Thoracic aorta (tissue), 2 donors: Measurements from ENCODE around the gene ARF6. TPM values are rescaled to one million over a fixed set of nuclear protein-coding genes. Genes with fewer than 3 reads are reported as not detected.
"Not testable (repeated sequence)": the region's sequence is repeated elsewhere in the genome, so short reads cannot be mapped to it uniquely, and the experiment has no call there.

Experiments used
- ATAC-seq: fragments of 150-250 bp; one replicate; pipeline ENCODE4 v1.8.0; 2017; ENCODE audit warnings: low read depth; ENCODE audit not compliant: insufficient number of reproducible peaks, low FRiP score
- DNase-seq: peaks from one replicate; pipeline ENCODE4 v3.0.0-alpha.2; 2020; ENCODE audit warnings: low spot score
- H3K27ac ChIP-seq, 2 donors: fragments of 200-600 bp; sonication (generic); 1 replicate in 1 of 2; 2 replicates in 1 of 2; pipeline ENCODE4 v1.5.1; 2016; ENCODE audit warnings: mild to moderate bottlenecking in 2 of 2, moderate library complexity in 2 of 2
- H3K27me3 ChIP-seq: fragments of 200-600 bp; sonication (generic); replicated peaks from 2 replicates; pipeline ENCODE4 v1.6.0; 2016; ENCODE audit warnings: mild to moderate bottlenecking; ENCODE audit not compliant: insufficient read depth
- H3K36me3 ChIP-seq: fragments of 200-600 bp; sonication (generic); one replicate; pipeline ENCODE4 v1.5.1; 2016
- H3K4me1 ChIP-seq, 2 donors: fragments of 200-600 bp; sonication (generic); 1 replicate in 1 of 2; 2 replicates in 1 of 2; pipeline versions ENCODE4 v1.5.1 to v1.6.0; 2016; ENCODE audit warnings: low read depth in 2 of 2, mild to moderate bottlenecking in 1 of 2; ENCODE audit not compliant: control insufficient read depth in 1 of 2
- H3K4me3 ChIP-seq: fragments of 200-600 bp; sonication (generic); 2 replicates; pipeline ENCODE4 v1.5.1; 2016; ENCODE audit warnings: mild to moderate bottlenecking
- H3K9me3 ChIP-seq: fragments of 200-600 bp; sonication (generic); 2 replicates; pipeline ENCODE4 v1.5.1; 2016
- total RNA-seq, 2 donors: library from RNA; depleted of rRNA; stranded (reverse); fragments of >200 nt; gene quantifications; one replicate each; pipeline versions ENCODE4 v1.1.0 to v1.2.3, GENCODE V29; 2016
- TF ChIP-seq, protein P1 (sequence below): fragments of 200-600 bp; sonication (generic); IDR thresholded peaks from one replicate; pipeline ENCODE4 v1.5.1; 2019; ENCODE audit warnings: antibody characterized with exemption

Gene ARF6
- total RNA-seq, 2 donors from 2014 or later: 33.7 to 67.2 TPM

DNA sequence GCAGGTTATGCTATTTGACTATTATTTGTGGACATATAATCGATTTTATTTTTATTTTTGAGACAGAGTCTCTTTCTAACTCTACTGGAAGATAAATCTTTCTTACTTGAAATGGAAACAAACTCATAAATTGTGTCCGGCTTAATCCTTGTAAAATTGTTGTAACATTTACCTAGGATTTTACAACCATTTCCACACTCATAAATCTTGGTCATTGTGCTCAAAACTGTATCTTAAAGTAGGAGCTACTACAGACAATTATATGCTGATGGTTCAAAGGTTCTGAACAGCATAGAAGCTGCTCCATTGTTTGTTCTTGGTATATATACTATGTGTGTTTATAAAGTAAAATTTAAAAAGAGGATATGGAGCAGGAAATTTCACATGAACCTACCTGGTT lies 4.6 kb upstream of the ARF6 start:
- H3K4me1 ChIP-seq: peaks cover 6% of the 10 kb centered on the region in 2 donors
- TF ChIP-seq, protein P1, sequence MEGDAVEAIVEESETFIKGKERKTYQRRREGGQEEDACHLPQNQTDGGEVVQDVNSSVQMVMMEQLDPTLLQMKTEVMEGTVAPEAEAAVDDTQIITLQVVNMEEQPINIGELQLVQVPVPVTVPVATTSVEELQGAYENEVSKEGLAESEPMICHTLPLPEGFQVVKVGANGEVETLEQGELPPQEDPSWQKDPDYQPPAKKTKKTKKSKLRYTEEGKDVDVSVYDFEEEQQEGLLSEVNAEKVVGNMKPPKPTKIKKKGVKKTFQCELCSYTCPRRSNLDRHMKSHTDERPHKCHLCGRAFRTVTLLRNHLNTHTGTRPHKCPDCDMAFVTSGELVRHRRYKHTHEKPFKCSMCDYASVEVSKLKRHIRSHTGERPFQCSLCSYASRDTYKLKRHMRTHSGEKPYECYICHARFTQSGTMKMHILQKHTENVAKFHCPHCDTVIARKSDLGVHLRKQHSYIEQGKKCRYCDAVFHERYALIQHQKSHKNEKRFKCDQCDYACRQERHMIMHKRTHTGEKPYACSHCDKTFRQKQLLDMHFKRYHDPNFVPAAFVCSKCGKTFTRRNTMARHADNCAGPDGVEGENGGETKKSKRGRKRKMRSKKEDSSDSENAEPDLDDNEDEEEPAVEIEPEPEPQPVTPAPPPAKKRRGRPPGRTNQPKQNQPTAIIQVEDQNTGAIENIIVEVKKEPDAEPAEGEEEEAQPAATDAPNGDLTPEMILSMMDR: no peak
- ATAC-seq (no peak), DNase-seq (no peak)
- no peaks in the 10 kb centered on the region for H3K9me3 ChIP-seq
- no peak overlapping the region for H3K4me3 ChIP-seq
- H3K27me3 ChIP-seq: no peaks in the 10 kb centered on the region
- no peak overlapping the region for H3K27ac ChIP-seq
- H3K36me3 ChIP-seq: no peaks in the 10 kb centered on the region

GRCh38 chr14:49892301-49892635 lies 614 bp upstream of the ARF6 start:
- peak; percentile 35 for DNase-seq

DNA sequence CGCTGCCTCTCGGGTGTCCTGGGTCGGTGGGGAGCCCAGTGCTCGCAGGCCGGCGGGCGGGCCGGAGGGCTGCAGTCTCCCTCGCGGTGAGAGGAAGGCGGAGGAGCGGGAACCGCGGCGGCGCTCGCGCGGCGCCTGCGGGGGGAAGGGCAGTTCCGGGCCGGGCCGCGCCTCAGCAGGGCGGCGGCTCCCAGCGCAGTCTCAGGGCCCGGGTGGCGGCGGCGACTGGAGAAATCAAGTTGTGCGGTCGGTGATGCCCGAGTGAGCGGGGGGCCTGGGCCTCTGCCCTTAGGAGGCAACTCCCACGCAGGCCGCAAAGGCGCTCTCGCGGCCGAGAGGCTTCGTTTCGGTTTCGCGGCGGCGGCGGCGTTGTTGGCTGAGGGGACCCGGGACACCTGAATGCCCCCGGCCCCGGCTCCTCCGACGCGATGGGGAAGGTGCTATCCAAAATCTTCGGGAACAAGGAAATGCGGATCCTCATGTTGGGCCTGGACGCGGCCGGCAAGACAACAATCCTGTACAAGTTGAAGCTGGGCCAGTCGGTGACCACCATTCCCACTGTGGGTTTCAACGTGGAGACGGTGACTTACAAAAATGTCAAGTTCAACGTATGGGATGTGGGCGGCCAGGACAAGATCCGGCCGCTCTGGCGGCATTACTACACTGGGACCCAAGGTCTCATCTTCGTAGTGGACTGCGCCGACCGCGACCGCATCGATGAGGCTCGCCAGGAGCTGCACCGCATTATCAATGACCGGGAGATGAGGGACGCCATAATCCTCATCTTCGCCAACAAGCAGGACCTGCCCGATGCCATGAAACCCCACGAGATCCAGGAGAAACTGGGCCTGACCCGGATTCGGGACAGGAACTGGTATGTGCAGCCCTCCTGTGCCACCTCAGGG lies 679 bp downstream of the ARF6 start:
- Histone ChIP-seq H3K4me3 (peak overlapping the region; percentile 86), H3K36me3 (no peaks in the 10 kb centered on the region), H3K27ac (peak overlapping the region; percentile 99 to 100), H3K9me3 (no peaks in the 10 kb centered on the region), H3K4me1 (peaks cover 38 to 53% of the 10 kb centered on the region in 2 donors), H3K27me3 (no peaks in the 10 kb centered on the region)
- TF ChIP-seq, protein P1: no peak
- DNase-seq (peak; percentile 13), ATAC-seq (peak; percentile 48)

More at GRCh38 chr14:49892301-49892635, 614 bp upstream of the ARF6 start:
- H3K27me3 ChIP-seq: no peaks in the 10 kb centered on the region
- TF ChIP-seq, protein P1: peak; percentile 10
- peak overlapping the region; percentile 86 for H3K4me3 ChIP-seq
- H3K27ac ChIP-seq: peak overlapping the region; percentile 99 to 100
- peaks cover 29 to 40% of the 10 kb centered on the region in 2 donors for H3K4me1 ChIP-seq
- ATAC-seq: peak; percentile 42
- H3K9me3 ChIP-seq: no peaks in the 10 kb centered on the region
- H3K36me3 ChIP-seq: no peaks in the 10 kb centered on the region

DNA sequence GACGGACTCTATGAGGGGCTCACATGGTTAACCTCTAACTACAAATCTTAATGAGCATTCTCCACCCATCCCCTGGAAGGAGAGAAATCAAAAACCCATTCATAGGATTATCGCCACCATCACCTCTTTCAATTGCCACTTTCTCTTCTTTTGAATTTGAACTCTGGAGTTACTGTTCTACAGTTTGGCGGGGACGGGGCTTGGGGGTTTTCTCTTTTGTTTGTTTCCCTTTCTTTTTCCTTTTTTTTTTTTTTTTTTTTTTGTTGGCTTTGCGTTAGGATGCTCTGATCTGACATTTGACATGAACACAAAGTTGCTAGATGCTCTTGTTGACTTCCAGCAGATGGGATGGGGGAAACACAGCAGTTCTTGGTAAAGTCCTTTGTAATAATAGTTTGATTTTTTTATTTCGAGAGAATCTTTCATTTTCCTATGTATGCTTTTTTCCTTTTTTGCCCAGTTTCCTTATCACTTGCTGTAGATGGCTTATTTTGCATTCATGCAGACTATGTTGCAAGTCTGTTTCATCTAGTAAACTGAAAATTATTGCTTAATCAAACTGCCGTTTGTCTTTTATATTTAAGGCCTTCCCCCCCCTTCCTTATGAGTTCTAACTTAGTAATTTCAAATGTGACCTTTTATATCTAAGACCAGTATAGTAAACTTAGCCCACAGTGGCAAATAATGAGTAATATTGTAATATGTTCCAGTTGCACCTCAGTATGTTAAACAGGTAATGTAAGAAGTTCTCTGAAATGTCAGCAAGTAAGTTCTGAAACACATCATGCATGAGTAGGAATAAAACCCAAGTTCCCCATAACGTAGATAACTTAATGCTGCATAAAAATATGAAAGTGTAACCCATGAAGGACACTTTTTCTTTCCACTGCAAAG lies 1.6 kb downstream of the ARF6 start:
- Histone ChIP-seq H3K4me1 (peaks cover 38 to 57% of the 10 kb centered on the region in 2 donors), H3K27ac (peak overlapping the region; percentile 99 to 100), H3K4me3 (peak overlapping the region; percentile 86)
- H3K27me3 ChIP-seq, DNase-seq, H3K9me3 ChIP-seq, ATAC-seq, H3K36me3 ChIP-seq: not testable (repeated sequence)

- ATAC-seq (no peak), DNase-seq (no peak)
- peak overlapping the region in 1 of 2 donors; percentile 34 for H3K27ac ChIP-seq
- no peaks in the 10 kb centered on the region for H3K27me3 ChIP-seq
- H3K4me1 ChIP-seq: peaks cover 38 to 57% of the 10 kb centered on the region in 2 donors
- H3K9me3 ChIP-seq: no peaks in the 10 kb centered on the region
- H3K36me3 ChIP-seq: no peaks in the 10 kb centered on the region
- H3K4me3 ChIP-seq: peak overlapping the region; percentile 86
- TF ChIP-seq, protein P1: no peak
These were observed 2.6 kb downstream of the ARF6 start for GRCh38 chr14:49895480-49895879.

DNA sequence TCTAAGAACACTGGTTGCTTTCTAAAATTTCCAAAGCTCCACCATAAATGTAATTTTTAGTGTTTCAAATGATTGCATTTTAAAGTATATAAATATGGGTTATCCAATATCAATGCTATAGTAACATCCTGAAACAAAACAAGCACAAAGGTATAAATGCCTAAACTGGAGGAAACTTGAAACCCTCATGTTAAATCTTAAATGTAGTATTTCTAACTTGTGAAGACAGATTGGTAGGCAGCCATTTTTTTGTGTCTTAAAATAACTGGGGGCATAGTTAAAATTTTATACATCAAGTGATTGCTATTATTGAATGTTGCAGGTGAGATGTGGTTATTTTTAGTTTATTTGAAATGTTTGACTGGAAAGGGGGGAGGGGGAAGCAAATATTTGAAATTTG lies 3.4 kb downstream of the ARF6 start:
- ATAC-seq, H3K27ac ChIP-seq, H3K36me3 ChIP-seq, H3K9me3 ChIP-seq, DNase-seq, H3K27me3 ChIP-seq: not testable (repeated sequence)
- Histone ChIP-seq H3K4me1 (peaks cover 38 to 57% of the 10 kb centered on the region in 2 donors), H3K4me3 (peak overlapping the region; percentile 86)
